ENCODE results near the gene BLOC1S3.
A peak's percentile ranks its signal among the peaks of the same experiment; 100 is the strongest.

BLOC1S3 gene

DNA sequence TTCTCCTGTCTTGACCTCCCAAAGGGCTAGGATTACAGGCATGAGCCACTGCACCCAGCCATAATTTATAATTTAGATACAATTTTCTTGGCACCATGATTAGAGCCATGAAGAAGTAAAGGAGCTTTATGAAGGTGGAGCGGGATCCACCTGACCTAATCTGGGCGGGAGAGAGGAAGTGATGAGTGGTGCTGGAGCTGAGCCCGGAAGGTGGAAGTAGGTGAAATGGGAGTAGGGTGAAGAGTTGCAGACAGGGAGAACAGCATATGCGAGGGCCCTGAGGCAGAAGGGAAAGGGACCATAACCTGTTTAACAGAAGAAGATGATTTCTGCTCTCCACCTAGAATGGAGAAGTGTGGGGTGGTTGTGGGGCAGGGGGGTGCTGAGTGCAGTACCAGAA is 4.2 kb downstream of the BLOC1S3 start:
- DNase-seq (ENCODE audit: low read depth), result no peak

DNA sequence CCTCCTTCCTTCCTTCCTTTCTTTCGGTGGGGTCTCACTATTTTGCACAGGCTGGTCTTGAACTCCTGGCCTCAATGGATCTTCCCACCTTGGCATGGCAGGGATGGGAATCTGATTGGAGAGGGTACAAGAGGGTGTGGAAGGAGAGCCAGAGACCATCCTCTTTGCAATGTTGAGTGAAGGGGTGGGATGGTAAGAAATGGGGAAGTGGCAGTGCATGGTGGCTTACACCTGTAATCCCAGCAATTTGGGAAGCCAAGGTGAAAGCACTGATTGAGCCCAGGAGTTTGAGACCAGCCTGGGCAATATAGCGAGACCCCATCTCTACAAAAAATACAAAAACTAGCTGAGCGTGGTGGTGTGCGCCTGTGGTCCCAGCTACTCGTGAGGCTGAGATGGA is 5.5 kb downstream of the BLOC1S3 start:
- no peak for DNase-seq (ENCODE audit: low read depth)

DNA sequence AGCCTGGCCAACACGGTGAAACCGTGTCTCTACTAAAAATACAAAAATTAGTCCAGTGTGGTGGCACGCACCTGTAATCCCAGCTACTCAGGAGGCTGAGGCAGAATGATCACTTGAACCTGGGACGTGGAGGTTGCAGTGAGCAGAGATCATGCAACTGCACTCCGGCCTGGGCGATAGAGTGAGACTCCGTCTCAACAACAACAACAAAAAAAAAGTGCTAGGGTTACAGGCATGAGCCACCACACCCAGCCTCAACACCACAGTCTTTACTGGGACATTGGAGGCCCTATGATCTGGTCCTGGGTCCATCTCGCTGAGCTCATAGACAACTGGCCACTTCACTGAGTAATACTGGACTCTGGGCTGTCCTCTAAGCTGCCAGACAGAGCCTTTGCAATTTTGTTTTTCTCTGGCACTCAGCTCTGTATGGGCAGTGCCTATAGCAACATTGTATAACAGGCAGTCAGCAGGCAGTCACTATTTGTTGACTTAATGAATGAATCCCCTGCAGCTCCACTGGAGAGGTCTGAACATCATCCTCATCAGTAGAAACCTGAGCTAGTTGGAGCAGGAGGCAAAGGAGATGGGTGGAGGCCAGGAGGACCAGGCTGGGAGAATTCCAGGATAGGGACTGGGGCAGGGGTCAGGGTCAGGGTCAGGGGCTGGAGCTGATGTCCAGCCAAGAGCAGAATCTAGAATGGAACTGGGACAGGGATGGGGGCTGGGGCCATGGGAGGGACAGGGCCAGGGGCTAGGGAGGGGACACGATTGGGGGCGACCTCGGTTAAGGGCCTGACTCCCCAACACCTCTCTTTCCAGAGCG is 8.1 kb downstream of the BLOC1S3 start:
- peak; percentile 47 for DNase-seq (ENCODE audit: low read depth)

DNA sequence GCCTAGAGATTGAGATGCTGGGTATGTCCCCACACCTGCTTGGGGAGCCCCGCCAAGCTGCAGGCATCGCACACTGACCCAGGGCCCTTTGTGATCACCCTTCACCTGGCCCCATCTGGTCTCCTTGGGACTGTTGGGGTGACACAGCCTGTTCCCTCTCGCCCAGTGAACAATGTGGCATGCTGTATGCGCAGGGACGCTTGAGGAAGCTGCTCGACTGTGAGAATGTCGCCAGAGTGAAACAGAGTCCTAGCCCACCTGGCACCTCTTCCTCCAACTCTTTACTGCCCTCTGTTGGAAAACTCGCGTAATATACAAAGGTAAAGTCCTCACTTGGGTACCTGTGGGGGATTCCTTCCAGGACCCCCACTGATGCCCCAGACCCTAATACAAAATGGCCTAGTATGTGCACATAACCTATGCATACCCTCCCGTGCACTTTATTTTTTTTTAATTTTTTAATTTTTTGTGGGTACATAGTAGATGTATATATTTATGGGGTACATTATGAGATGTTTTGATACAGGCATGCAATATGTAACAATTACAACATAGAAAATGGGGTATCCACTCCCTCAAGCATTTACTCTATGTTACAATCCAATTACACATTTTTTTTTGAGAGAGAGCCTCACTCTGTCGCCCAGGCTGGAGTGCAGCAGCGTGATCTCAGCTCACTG is 9.0 kb downstream of the BLOC1S3 start:
- no peak for DNase-seq (ENCODE audit: low read depth)

DNA sequence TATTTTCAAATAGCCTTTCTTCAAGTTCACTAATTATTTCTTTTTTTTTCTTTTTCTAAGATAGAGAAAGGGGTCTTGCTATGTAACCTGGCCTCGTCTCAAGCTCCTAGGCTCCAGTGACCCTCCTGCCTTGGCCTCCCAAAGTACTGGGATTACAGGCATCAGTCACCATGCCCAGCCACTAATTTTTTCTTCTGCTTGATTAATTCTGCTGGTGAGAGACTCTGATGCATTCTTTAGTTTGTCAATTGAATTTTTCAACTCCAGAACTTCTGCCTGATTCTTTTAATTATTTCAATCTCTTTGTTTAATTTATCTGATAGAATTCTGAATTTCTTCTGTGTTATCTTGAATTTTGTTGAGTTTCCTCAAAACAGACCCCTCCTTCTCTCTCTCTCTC is 11.4 kb downstream of the BLOC1S3 start:
- DNase-seq (ENCODE audit: low read depth), result no peak

DNA sequence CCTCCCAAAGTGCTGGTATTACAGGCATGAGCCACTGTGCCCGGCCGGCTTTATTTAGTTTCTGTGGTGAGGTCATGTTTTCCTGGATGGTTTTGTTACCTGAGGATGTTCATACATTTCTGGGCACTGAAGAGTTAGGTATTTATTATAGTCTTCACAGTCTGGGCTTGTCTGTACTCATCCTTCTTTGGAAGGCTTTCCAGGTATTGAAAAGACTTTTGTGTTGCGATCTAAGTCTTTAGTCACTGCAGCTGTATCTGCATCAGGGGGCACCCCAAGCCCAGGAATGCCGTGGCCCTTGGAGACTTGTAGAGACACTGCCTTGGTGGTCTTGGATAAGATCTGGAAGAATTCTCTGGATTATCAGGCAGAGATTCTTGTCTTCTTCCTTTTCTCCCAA is 12.8 kb downstream of the BLOC1S3 start:
- no peak for DNase-seq (ENCODE audit: low read depth)

DNA sequence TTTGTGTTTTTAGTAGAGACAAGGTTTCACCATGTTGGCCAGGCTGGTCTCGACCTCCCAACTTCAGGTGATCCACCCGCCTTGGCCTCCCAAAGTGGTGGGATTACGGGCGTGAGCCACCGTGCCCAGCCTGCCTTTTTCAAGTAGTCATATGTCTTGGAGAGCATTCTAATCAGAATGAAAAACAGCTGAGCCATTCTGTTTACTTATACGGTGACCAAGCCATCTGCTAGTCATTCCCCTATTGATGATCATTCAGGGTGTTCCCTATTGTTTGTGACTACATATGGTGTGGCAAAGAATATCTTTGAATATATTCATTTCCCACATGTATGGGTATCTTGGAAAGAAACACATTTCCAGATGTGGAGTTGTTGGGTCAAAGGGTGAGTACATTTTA is 17.2 kb downstream of the BLOC1S3 start:
- no peak for DNase-seq (ENCODE audit: low read depth)

DNA sequence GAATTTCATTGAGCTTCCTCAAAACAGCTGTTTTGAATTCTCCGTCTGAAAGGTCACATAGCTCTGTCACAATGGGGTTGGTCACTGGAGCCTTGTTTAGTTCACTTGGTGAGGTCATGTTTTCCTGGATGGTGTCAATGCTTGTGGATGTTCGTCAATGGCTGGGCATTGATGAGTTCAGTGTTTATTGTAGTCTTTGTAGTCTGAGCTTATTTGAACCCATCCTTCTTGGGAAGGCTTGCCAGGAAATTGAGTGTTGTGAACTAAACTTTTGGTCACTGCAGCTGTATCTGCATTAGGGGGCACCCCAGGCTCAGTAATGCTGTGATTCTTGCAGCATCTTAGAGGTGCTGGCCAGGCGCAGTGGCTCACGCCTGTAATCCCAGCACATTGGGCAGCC is 22.0 kb downstream of the BLOC1S3 start:
- no peak for DNase-seq (ENCODE audit: low read depth)

DNA sequence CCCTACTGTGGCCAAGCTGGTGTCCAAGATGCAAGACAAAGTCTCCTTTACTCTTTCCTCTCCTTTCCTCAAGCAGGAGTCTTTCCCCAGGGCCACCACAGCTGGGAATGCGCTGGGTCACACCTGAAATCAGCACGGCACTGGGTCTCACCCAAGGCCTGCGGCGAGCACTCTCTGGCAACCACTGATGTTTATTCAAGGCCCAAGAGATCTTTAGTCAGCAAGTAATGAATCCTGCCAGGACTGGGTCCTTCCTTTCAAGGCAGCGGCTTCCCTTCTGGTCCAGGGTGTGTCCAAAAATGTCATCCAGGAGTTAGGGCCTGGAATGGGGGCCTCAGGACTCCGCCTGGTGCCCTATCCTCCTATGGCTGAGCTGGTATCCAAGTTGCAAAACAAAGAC is 24.1 kb downstream of the BLOC1S3 start:
- DNase-seq (ENCODE audit: low read depth), result no peak

DNA sequence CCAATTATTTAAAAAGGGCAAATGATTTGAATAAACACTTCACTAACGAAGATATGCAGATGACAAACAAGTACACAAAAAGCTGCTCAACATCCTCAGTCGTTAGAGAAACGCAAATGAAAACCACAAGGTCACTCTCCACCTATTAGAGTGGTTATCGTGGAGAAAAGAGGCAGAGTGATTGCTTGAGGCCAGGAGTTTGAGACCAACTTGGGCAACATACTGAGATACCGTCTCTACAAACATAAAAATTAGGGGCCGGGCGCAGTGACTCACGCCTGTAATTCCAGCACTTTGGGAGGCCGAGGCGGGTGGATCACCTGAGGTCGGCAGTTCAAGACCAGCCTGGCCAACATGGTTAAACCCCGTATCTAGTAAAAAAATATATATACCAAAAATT is 27.2 kb downstream of the BLOC1S3 start:
- DNase-seq (ENCODE audit: low read depth), result no peak

DNA sequence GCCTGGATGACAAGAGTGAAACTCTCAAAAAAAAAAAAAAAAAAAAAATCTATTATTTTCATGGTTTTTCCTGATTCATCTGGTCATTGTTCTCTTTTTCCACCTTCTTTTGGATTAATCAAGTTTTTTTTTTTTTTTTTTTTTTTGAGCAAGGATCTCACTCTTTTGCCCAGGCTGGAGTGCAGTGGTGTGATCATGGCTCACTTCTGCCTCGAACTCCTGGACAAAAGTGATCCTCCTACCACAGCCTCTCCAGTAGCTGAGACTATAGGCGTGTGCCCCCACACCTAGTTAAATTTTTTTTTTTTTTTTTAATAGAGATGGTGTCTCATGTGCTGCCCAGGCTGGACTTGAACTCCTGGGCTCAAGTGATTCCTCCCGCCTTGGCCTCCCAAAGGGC is 27.7 kb downstream of the BLOC1S3 start:
- DNase-seq (ENCODE audit: low read depth), result no peak

DNA sequence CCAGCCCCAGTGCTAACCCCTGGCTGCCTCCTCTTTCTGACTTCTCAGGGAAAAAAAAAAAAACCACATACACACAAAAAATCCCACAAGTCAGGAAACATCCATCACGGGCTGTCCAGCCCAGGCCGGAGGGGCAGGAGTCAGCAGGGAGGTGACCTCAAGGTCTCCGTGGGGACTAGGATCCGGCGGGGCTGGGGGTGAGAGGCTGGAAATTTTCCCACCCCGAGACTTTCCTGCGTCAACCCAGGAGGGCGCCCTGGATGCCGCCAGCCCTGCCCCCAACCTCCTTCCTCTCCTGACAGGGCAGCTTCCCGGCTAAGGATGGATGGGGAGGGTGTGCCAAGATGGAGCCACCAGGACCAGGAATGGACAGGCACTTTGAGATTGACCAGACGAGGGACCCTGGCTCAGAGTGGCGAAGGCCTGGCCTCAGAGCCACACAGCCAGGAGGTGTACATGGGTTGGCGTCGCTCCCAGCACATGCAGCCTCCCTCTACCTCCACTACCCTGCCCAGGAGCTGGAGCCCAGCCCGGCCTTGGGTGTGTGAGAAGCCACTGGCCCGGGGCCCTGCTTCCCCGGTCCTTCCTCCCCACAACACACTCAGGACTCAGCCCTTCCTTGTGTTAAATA is 33.3 kb downstream of the BLOC1S3 start:
- DNase-seq (ENCODE audit: low read depth), result no peak

DNA sequence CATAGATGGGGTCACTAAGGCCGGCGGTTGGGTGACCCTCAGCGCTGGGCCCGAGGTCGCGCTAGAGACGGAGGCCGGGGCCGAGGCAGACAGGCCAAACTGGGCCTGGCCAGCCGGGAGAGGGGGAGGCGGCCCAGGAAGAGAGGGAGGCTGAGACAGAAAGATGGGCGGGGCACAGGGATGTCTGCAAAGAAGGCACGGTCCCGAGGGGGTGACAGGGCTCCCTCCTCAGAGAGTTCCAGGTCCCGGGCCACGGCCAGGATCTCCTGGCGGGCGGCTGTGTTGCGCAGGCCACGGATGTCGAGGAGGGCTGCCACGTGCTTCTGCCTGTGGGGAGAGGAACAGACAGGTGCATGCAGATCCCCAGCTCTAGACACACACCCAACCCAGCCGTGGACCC is 34.4 kb downstream of the BLOC1S3 start:
- no peak for DNase-seq (ENCODE audit: low read depth)

DNA sequence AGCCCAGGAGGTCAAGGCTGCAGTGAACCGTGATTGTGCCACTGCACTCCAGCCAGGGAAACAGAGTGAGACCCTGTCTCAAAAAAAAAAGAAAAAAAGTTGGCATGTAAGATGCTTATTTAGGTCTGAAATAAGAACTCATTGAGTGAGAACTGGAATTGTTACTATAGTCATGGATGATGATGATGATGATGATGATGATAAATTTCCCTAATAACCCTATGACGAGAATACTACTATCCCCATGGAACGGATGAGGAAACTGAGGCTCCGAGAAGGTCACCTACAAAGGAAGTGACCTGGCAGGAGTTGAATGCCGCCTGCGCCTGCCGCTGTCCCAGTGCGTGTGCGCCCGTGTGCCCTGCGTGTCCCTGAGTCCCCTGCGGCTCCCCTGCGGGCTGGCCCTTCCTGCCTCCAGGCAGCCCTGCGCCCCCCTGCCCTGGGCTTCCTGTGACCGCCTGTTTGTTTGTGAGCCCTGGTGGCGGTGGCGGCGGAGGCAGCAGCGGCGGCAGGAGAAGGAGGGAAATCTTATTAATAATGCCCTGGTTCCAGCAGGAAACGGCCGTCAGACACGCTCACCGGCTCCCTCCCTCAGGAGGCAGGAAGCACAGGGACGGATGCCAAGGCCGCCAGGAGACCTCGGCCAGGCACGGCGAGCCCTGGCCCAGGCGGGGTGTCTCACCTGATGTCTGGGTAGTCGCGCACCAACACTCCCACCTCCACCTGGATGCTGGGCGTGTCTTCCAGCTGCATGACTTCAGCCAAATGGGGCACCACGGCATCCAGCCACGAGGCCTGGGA is 37.0 kb downstream of the BLOC1S3 start:
- no peak for DNase-seq (ENCODE audit: low read depth)

DNA sequence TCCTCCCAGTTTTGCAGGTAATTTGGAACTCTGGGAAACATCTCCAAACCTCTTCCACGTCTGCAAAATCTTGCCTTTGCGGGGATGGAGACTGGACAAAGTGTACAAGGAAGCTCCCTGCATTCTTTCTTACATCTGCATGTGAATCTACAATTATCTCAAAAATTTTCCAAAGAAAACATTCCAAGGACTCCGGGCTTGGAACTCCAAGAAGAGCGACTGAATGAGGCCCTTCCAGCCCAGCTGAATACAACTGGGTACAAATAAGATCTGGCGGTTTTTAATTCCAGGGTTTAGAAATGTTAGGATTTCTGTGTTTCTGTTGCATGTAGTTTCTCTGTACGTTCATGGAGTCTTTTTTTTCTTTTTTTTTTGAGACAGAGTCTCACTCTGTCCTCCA is 38.1 kb downstream of the BLOC1S3 start:
- no peak for DNase-seq (ENCODE audit: low read depth)

DNA sequence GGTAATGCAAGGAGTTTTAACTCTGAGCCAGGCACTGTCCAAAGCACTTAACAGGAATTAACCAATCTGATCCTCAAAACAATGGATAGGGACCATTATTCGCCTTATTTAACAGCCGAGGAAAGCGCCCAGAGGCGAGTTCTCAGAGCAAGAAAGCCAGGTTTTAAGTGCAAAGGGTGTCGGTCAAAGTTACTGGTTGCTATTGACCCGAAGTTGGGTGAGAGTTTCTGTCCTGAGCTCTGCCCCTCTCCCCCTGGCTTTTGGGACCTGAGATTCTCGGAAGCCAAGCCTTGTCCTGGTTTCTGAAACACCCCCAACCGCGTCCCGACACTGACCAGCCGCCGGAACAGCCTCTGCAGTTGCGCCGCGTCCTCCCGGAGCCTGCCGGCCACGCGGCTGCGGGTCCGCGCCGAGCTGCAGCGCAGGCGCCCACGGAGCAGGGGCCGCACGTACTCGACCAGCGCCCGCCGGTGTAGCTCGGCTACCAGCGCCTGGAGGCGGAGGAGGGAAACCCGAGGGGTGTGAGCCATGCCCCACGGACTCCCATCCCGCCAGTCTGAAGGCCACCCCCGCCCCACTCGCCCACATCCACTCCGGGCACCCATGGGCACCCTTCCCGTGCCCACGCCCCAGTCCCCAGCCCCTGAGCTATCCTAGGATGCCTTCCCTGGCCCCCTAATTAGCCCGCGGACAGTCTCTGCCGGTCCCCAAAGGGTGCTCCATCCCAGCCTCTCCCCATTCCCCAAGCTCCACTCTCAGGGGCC is 38.8 kb downstream of the BLOC1S3 start:
- DNase-seq (ENCODE audit: low read depth), result no peak

DNA sequence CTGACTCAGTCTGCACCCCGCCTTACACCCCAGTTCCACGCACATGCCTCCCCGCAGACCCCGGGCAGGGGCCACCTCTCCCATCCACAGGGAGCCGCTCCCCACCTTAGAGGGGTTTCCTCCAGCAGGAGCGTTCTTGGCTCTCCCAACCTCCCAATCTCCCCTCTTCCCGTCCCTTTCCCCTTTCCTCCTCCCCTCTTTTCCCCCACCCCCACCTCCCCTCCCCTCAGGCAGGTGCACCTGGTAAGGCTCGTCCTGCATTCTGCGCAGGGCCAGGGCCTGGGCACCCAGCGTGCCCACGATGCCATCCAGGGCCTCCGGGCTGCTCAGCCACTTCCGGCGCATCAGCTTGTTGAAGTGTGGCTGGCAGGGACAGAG is 39.4 kb downstream of the BLOC1S3 start:
- no peak for DNase-seq (ENCODE audit: low read depth)

DNA sequence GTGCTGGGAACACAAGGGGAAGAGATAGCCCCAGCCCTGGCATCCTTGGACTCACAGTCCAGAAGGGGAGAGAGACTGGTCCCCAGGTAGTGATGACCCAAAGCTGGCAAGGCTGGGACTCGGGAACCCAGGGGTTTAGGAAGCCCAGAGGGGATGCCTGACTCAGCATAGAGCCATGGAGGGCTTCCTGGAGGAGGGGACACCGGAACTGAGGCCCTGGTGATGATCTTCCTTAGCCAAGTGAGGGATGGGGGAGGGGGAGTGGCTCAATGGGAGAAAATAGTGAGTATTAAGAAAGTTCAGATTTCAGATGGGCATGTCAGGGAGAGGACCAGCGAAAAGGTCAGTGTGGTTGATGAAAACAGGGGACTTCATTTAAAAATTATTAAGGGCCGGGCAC is 39.8 kb downstream of the BLOC1S3 start:
- no peak for DNase-seq (ENCODE audit: low read depth)

DNA sequence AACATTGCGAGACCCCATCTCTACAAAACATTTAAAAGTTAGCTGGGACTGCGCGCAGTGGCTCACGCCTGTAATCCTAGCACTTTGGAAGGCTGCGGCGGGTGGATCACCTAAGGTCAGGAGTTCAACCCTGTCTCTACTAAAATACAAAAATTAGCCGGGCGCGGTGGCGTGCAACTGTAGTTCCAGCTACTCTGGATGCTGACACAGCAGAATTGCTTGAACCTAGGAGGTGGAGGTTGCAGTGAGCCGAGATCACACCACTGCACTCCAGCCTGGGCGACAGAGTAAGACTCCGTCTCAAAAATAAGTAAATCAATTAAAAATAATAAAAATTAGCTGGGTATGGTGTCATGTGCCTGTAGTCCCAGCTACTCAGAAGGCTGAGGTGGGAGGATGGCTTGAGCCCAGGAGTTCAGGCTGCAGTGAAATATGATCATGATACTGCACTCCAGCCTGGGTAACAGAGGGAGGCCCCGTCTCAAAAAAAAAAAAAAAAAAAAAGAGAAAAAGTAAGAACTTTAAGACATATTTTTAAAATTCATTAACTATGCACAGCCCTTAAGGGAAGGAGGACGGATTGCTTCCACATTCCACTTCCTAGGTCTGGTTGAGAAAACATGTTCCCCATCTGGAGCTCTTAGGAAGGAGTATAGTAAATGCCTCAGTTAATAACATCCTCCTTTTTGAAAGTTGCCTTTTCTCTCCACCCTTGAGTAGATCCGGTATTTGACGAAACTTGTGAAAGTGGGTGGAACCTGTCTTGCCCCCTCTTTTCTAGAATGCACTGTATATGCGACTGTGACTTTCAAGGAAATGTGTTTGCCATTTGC is 40.5 kb downstream of the BLOC1S3 start:
- no peak for DNase-seq (ENCODE audit: low read depth)

DNA sequence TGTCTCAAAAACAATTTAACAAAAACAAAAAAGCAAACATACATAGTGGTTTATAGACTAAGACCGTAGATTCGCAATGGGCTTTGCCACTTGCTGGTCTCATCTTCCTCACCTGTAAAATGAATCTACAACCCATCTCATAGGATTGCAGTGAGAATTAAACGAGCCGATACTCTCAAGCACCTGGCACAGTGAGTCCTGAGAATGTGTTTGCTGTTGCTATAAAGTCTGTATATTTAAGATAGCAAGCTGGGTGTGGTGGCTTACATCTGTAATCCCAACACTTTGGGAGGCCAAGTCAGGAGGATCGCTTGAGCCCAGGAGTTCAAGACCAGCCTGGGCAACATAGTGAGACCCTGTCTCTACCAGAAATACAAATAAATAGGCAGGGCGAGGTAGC is 44.1 kb downstream of the BLOC1S3 start:
- no peak for DNase-seq (ENCODE audit: low read depth)

DNA sequence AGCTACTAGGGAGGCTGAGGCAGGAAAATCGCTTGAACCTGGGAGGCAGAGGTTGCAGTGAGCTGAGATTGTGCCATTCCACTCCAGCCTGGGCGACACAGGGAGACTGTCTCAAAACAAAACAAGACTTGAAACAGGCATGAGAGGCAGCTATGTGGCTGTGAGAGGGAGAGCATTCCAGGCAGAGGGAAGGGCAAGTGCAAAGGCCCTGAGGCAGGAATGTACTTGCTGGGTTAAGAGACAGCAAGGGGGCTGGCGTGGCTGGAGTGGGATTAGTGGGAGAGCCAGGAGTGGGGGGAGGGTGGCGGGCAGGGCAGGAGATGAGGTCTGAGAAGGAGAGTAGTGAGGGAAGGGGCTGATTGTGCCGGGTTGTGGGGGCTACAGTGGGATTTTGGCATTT is 45.3 kb downstream of the BLOC1S3 start:
- DNase-seq (ENCODE audit: low read depth), result no peak
